HG03097 (cell line): ENCODE results near the gene PPM1D.
"Not testable (repeated sequence)": the region's sequence is repeated elsewhere in the genome, so short reads cannot be mapped to it uniquely, and the experiment has no call there.

ENCODE experiments used
- ATAC-seq: cut with Tn5 transposase; IDR thresholded peaks from one replicate; pipeline ENCODE4 v1.9.1; 2021; ENCODE audit not compliant: unreplicated experiment, low FRiP score

The PPM1D gene

DNA sequence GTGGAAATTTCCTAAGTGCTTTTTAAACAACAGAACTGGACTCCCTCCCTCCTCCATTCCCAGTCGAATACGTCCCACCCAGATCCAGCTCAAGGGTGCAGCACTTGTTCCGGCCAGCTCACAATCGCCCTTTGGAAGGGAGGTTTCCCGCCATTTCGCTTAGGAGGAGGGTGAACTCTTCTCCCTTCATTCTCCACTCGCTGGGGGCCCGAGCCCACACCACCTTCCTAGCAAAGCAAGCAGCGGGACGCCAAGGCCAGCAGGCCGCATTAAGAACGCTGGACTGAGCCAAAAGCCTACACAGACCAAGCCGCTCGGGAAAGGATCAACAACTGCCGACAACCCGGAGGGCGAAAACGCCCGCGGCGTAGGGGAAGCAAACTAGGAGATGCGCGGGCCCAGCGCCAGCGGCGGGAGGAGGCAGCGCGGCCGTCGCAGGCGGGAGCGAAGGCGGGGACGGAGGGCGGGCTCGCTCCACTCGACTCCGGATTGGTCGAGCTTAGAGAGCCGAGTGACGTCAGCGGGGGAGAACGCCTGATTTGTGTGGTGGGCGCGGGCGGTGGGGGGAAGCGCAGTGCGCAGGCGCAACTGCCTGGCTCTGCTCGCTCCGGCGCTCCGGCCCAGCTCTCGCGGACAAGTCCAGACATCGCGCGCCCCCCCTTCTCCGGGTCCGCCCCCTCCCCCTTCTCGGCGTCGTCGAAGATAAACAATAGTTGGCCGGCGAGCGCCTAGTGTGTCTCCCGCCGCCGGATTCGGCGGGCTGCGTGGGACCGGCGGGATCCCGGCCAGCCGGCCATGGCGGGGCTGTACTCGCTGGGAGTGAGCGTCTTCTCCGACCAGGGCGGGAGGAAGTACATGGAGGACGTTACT lies at the start of gene PPM1D:
Gene PPM1D, plus strand, starts transcription at position 574 of the 870 bp plus-strand sequence. Its CDS starts 222 bp downstream, at position 796.
- peak; percentile 92 for ATAC-seq

GRCh38 chr17:60552255-60552654 lies 47.7 kb upstream of the PPM1D start:
- ATAC-seq, result not testable (repeated sequence)

DNA sequence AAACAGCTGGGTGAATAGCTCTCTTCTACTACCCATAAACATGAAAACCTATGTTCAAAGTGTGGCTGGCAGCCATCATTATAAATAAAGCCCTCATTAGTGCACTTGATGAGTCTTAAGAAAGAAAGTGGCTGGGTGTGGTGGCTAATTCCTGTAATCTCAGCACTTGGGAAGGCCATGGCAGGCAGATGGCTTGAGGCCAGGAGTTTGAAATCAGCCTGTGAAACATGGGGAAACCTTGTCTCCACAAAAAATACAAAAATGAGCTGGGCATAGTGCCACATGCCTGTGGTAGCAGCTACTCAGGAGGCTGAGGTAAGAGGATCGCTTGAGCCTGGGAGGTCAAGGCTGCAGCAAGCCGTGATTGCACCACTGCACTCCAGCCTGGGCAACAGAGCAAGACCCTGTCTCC lies 45.6 kb upstream of the PPM1D start:
- no peak for ATAC-seq

GRCh38 chr17:60555786-60556185 lies 44.2 kb upstream of the PPM1D start:
- no peak for ATAC-seq

GRCh38 chr17:60557805-60558204 lies 42.2 kb upstream of the PPM1D start:
- no peak for ATAC-seq

DNA sequence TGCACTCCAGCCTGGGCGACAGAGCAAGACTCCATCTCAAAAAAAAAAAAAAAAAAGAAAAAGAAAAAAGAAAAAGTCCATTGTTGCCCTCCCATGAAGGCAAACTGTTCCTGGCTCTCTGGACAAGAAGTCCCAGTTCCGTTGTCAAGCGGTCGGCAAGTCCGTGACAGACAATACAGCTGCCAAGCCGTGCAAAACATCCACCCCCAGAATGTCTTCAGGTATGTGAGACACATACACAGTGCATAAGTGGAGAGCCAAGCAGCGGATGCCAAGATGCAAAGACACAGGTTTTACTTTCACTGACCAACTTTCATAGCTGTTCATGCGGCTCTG lies 40.4 kb upstream of the PPM1D start:
- ATAC-seq, result no peak

DNA sequence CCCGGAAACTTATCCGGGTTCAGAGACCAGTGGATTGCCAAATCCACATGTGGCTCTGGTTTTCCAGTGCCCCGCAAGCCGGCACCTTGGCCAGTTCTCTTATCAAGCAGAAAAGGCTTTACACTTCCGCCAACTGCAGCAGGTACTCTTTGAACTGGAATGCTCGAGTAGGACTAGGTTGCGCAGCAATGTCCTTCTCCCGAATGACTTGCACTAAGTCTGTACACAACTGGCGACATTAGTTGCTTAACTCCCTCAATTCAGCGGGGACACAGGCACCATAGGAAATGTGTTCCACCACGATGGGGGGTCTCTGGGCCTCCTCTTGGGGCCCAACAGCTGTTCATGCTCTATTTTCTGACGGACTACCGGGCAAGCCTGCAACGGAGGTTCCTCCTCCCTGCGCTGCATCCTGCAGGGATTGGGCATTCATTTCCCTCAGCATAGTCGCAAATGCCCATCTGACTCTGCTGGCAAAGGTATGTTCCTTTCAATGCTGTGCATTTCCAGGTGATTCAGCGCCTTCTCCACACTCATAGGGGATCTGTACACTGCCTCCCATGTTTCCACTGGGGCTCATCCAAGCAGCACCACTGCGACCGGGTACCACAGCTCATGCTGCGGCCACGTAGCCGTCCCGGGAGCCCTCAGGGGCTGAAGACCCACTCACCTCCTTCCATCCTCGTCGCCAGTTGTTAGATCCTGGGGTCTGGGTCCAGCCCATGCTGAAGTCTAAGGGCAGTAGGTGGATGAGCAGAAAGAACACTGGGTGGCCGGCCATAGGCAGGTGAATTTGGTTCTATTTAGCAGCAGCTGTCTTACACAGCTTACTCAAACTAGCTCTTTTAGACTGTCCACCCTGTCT lies 39.8 kb upstream of the PPM1D start:
- no peak for ATAC-seq

DNA sequence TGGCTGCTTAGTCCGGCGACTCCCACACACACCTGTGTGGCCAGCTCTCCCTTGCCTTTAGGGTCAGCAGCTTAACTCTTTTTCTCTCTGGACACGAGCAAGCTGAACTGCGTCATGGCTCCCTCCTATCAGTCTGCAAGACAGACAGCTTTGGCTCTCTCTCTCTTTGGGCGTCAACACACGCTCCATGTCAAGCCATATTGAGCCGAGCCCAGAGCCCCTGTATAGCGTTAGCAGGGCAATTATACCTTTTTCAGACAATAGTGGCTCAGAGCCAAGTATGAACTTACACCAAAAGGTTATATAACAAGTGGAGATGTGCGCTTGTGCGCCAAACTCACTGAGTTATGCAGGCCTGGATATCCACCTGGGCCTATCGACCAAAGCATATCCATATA lies 39.1 kb upstream of the PPM1D start:
- ATAC-seq, result no peak

DNA sequence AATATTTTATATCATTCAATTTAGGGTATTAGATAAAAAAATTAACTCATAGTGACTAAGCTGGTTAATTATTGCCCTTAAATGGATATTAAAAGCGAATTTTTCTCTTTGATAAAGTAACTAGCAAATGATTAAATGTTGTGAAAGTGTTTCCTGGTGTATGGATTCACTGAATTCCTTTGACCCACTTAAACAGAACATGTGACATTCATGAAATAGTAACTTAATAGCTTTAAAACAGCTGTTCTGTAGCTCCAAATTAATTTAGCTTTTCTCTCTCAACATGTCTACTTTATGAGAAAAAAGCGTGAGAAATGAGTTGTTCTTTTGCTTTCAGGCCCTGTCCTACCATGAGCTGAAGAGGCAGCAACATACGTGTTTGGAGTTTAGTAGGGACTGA lies 37.6 kb upstream of the PPM1D start:
- ATAC-seq, result no peak

DNA sequence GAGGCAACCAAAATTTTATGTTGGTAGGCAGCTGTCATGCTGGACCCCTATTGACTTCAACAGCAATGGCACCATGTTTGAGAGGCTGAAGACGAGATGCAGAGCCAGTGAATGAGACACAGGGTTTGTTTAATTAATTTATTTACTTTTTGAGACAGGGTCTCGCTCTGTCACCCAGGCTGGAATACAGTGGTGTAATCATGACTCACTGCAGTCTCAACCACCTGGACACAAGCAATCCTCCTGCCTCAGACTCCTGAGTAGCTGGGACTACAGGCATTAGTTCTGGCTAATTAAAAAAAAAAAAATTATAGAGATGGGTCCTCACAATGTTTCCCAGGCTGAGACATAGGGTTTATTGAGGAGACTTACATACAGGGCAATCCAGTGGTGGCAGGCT lies 36.2 kb upstream of the PPM1D start:
- no peak for ATAC-seq

GRCh38 chr17:60565233-60565632 lies 34.8 kb upstream of the PPM1D start:
- no peak for ATAC-seq

GRCh38 chr17:60573236-60574051 lies 26.5 kb upstream of the PPM1D start:
- ATAC-seq, result no peak

DNA sequence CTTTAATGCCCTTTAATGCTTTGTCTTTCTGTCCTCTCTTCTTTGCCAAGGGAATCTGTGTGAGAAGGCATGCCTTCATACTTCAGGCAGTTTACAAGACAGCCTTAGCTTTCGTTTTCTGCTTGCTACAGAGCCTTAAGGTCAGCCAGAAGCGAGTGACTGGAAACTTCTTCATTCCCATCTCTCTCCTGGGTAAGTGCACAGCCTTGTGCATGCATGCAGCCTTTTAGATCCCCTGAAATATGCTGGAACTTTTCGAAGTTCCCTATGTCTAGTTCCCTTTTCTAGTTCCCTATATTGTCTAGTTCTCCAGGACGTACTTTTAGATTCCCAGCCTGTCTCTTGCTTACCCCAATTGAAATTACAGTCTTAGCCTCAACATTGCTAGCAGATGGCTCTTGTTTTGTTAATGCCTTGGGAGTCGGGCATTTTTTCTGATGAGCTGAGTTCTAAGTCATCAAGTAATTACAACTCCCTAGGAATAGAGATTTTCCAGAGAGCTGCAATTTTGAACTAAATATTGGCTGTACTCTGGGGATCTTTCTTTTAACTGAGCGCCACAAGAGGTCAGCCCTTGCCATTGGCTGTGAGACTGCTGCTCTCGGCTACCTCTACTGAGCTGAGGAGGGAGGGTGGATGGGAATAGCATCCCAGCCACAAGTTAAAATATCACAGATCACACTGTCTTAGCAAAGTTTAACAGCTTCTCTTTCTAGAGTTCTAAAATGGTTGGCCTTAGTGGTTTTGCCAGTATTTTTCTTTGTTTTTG lies 22.7 kb upstream of the PPM1D start:
- no peak for ATAC-seq

GRCh38 chr17:60579090-60579489 lies 20.9 kb upstream of the PPM1D start:
- no peak for ATAC-seq

DNA sequence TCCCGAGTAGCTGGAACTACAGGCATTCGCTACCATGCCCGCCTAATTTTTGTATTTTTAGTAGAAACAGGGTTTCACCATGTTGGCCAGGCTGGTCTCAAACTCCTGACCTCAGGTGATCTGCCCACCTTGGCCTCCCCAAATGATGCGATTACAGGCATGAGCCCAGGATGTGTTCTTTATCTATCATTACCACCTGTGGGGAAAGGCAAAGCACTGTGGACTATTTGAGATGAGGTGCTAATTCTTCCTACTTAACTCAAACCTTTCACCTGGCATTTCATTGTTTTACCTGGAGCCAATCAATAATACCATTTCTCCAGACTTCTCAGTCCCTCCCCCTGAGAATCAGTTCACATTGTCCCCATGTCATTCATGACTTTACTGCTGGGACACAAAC lies 20.4 kb upstream of the PPM1D start:
- ATAC-seq, result no peak

- no peak for ATAC-seq
Observed at GRCh38 chr17:60583008-60583407, 17.0 kb upstream of the PPM1D start.

GRCh38 chr17:60585887-60586286 lies 14.1 kb upstream of the PPM1D start:
- no peak for ATAC-seq

DNA sequence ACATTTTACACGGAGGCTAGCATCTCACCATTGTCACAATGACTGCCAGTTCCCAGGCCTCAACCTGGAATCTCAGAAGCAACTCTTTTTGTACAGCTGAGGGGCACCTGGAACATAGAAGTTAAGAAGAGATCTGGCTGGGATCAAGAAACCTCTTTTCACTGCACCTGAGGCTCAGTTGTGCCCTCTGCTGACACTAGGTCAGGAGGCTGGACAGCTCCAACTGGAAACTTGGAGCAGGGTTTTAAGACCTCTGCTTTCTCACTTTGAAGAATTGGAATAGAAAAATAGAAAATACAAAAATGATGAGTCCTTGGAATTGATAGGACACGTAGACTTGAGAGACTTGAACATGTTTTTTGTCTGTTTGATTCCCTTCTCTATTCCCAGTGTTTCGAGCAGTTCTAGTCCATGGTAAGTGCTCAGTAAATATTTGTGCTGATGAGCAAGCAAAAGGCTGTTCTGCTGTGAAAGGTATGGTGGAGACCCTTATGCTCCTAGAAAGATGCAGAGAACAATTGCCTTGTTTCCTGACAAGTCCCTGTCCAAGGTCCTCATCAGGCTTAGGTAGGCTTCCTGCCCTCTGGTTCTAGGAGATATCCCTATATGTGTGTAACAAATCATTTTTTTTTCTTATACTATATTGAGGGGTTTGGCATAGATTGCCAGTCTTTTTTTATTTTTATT lies 13.6 kb upstream of the PPM1D start:
- no peak for ATAC-seq

- ATAC-seq, result no peak
Observed at GRCh38 chr17:60590070-60590469, 9.9 kb upstream of the PPM1D start.

DNA sequence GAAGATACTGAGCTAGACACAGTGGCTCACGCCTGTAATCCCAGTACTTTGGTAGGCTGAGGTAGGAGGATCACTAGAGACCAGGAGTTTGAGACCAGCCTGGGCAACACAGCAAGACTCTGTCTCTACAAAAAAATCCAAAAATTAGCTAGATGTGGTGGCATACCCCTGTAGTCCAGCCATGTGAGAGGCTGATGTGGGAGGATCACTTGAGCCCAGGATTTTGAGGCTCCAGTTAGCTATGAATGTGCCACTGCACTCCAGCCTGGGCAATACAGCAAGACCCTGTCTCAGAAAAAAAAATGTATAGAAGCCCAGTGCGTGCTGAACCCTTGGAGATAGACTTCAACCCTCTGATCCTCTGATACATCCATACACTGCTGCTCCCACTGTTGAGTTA lies 7.2 kb upstream of the PPM1D start:
- no peak for ATAC-seq
